ENCODE results near the gene PPP2R2D. TPM values are rescaled to one million over a fixed set of nuclear protein-coding genes. Genes with fewer than 3 reads are reported as not detected.

PPP2R2D gene
- total RNA-seq, 4 donors from 2014 or later = 23.9 to 48.6 (median 36.7) TPM

DNA sequence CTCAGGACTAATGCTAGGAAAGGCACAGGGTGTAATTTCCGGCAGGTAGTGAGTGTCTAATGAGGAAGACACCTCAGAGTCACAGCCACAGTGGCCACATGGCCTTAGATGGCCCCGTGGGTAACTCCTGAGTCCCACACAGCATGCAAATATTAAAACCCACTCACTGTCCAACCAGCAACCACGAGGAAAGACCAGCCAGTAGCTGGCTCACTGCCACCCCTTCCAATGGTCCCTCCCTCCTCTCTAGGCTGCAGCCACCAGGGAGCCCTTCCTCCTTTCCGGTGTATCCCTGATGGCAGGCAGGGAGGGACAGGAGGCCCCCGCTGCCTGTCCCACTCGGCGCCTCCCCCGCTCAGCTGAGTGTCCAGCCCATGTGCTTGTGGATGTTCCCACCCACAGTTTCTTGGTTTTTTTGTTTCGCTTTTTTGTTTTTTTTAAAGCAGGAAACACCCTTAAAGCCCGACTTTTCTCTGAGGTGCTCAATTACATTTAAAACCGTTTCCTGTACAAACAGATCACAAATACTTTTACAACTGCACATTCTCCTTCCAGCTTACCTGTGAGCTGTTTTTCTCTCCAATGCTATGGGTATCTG is 71.8 kb downstream of the PPP2R2D start:
- no peak for DNase-seq (ENCODE audit: low spot score in 2 of 2)
- intact Hi-C loops (cut with DNase I; ENCODE audit: low total_unique reads) = no loop called here
- 58 to 70% methylated on average over 10 to 11 of the region's 11 CpGs for WGBS, 2 donors
- no peak for TF ChIP-seq POLR2A (IDR thresholded peaks at IDR 0.05)
- TF ChIP-seq, protein P1, sequence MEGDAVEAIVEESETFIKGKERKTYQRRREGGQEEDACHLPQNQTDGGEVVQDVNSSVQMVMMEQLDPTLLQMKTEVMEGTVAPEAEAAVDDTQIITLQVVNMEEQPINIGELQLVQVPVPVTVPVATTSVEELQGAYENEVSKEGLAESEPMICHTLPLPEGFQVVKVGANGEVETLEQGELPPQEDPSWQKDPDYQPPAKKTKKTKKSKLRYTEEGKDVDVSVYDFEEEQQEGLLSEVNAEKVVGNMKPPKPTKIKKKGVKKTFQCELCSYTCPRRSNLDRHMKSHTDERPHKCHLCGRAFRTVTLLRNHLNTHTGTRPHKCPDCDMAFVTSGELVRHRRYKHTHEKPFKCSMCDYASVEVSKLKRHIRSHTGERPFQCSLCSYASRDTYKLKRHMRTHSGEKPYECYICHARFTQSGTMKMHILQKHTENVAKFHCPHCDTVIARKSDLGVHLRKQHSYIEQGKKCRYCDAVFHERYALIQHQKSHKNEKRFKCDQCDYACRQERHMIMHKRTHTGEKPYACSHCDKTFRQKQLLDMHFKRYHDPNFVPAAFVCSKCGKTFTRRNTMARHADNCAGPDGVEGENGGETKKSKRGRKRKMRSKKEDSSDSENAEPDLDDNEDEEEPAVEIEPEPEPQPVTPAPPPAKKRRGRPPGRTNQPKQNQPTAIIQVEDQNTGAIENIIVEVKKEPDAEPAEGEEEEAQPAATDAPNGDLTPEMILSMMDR (IDR thresholded peaks at IDR 0.05) = no peak
- H3K4me3 ChIP-seq (ENCODE audit: low read depth, poor library complexity, severe bottlenecking) = no peak overlapping the region

DNA sequence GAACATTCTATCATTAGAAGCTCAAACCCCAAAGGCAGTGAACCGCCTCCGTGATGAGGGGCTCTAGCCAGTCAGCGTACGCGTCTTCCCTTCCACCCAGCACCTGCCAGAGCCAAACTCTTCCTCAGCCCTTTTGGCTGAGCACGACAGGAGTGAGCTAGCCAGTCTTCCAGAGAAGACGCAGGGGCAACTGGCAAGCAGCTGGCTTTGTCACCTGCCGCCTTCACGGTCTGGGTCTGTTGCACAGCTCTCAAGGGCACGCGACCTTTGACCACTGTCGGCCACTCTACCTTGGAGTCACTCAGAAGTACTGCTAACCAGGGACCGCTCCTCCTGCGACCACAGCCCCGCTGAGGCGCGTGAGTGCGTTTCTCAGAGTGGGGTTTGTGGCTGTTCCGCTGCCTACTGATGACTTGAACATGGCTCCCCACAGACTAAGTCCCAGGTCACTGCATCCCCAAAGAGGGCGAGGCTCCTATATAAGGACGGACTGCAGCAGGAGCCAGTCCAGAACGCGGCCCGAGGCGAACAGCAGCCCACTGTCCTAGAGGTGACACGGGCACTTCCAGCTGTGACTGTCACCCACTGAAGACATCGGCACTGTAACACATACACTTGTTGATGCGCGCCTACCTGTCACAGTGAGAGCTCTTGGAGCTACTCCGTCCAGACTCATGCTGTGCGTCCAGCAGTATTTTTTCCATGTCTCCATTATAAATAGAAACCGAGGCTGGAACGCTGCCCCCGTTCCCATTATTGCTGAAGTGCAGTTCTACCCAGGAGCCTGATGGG is 72.5 kb downstream of the PPP2R2D start:
- no peak overlapping the region for H3K4me3 ChIP-seq (ENCODE audit: low read depth, poor library complexity, severe bottlenecking)
- no peak for DNase-seq (ENCODE audit: low spot score in 2 of 2)
- 94 to 96% methylated on average over 34 of the region's 34 CpGs for WGBS, 2 donors
- intact Hi-C loops (cut with DNase I; ENCODE audit: low total_unique reads) = no loop called here
- TF ChIP-seq, protein P1 (IDR thresholded peaks at IDR 0.05) = no peak
- no peak for TF ChIP-seq POLR2A (IDR thresholded peaks at IDR 0.05)

DNA sequence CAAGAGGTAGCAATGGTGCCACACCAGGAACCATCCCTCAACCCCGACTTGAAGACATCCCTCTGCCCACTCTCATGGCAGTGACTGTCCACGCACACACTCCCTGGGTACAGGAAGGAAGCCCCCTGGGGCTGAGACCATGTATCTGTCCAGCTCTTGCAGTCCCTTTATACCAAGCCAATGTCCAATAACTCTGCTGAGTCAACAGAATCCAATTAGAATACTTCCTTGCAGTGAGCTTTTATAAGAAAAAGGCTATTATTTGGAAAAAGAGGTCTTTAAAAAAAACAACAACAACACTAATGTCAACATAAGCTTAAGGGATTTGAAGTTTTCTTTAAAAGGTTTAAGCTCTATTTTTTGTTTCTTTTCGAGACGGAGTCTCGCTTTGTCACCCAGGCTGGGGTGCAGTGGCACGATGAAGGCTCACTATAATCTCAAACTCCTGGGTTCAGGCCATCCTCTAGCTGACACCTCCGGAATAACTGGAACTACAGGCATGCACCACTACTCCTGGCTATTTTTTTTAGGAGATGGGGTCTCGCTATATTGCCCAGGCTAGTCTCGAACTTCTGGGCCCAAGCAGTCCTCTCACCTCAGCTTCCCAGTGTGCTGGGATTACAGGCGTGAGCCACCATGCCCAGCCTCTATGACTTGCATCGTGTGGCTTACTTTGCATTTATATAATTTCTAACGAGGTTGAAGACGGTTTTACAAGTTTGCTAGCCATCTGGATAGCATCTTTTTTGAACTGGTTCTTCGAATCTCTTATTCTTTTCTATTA is 73.4 kb downstream of the PPP2R2D start:
- 91 to 97% methylated on average over 14 of the region's 14 CpGs for WGBS, 2 donors
- DNase-seq (ENCODE audit: low spot score in 2 of 2) = no peak
- no peak overlapping the region for H3K4me3 ChIP-seq (ENCODE audit: low read depth, poor library complexity, severe bottlenecking)
- intact Hi-C loops (cut with DNase I; ENCODE audit: low total_unique reads) = no loop called here
- TF ChIP-seq, protein P1 (IDR thresholded peaks at IDR 0.05) = no peak
- TF ChIP-seq POLR2A (IDR thresholded peaks at IDR 0.05) = no peak

DNA sequence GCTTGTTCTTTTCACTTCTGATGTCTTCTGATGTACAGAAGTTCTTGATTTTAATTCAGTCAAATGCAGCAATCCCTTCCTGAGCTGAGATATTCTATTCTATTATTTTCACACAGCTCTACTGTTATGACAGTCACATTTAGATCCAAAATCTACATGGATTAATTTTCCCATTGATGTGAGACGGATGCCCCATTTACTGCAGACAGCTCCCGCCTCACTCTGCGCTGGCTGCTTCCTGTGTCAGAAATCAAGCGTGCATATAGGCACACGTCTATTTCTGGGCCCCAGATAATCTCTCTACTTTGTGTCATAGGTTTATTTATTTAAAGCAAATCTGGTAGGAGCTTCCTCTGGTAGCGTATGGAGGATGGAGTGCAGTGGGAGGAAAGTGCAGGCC is 74.2 kb downstream of the PPP2R2D start:
- intact Hi-C loops (cut with DNase I; ENCODE audit: low total_unique reads) = no loop called here
- TF ChIP-seq, protein P1 (IDR thresholded peaks at IDR 0.05) = no peak
- TF ChIP-seq POLR2A (IDR thresholded peaks at IDR 0.05) = no peak
- H3K4me3 ChIP-seq (ENCODE audit: low read depth, poor library complexity, severe bottlenecking) = no peak overlapping the region
- 86% methylated on average over 6 of the region's 6 CpGs for WGBS, 2 donors
- no peak for DNase-seq (ENCODE audit: low spot score in 2 of 2)

DNA sequence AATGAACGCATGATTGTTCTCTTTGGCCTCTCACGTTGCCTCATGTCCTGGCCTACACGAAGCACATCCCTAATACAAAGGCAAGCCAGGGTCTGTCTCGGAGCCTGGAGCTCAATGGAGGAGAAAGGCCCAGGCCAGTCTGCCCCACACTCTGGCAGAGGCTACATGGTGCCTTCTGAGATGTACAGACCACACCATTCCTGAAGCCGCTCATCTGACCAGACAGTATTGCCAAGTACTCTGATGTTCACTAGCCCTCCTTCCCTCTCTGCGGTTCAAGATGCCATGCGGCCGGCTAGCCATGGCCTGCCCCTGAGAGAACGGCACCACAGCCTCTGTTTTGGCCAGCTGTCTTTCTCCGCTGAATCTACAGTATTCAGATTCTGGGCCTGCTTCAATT is 75.0 kb downstream of the PPP2R2D start:
- DNase-seq (ENCODE audit: low spot score in 2 of 2) = no peak
- intact Hi-C loops (cut with DNase I; ENCODE audit: low total_unique reads) = no loop called here
- 94 to 96% methylated on average over 10 of the region's 10 CpGs for WGBS, 2 donors
- no peak for TF ChIP-seq POLR2A (IDR thresholded peaks at IDR 0.05)
- TF ChIP-seq, protein P1 (IDR thresholded peaks at IDR 0.05) = no peak
- H3K4me3 ChIP-seq (ENCODE audit: low read depth, poor library complexity, severe bottlenecking) = no peak overlapping the region

Measured in lower leg skin (tissue), 4 donors.